Prostate gland (tissue), 2 donors: ENCODE data around the gene GNAS-AS1.

Source experiments
- CTCF ChIP-seq, 4 experiments: fragments of 200-600 bp in 2 of 4; fragments of 450-650 bp in 2 of 4; sonication (generic) in 2 of 4; IDR thresholded peaks; 1 replicate in 3 of 4; 2 replicates in 1 of 4; pipeline ENCODE4 v1.5.1; 2016 to 2019; ENCODE audit warnings: antibody characterized with exemption in 4 of 4, mild to moderate bottlenecking in 2 of 4, moderate library complexity in 2 of 4
- POLR2A ChIP-seq: fragments of 450-650 bp; IDR thresholded peaks from one replicate; pipeline ENCODE4 v1.6.1; 2016; ENCODE audit warnings: antibody characterized with exemption, mild to moderate bottlenecking
- POLR2AphosphoS5 ChIP-seq: sonication (generic); formaldehyde crosslinking; IDR thresholded peaks from one replicate; pipeline ENCODE4 v1.6.1; 2017; ENCODE audit warnings: antibody characterized with exemption

- no peak for TF ChIP-seq CTCF (IDR thresholded peaks at IDR 0.05)
- no peak for TF ChIP-seq POLR2A
- TF ChIP-seq POLR2AphosphoS5 = no peak
Measured at GRCh38 chr20:58864346-58864745, 13.6 kb upstream of the GNAS-AS1 start.
